NK-92 treated with Interleukin-12 subunit alpha and Interleukin-12 subunit beta, amount 100 ng/mL, for 24 hours (cell line): ENCODE measurements around the gene PAIP1.
"Not testable (repeated sequence)": the region's sequence is repeated elsewhere in the genome, so short reads cannot be mapped to it uniquely, and the experiment has no call there.

Experiments used
- DNase-seq: peaks from one replicate; lab custom pipeline; 2025; lab: John Stamatoyannopoulos, UW

Gene PAIP1

GRCh38 chr5:43515678-43516048 lies 41.2 kb downstream of the PAIP1 start:
- DNase-seq: no peak

- peak; percentile 91 for DNase-seq
Measured at GRCh38 chr5:43514816-43515677, 41.8 kb downstream of the PAIP1 start, which contains the start of gene C5orf34. TSS of gene C5orf34 (minus strand) at chr5:43515148. CDS start at chr5:43509339, 5,809 bp downstream.

DNA sequence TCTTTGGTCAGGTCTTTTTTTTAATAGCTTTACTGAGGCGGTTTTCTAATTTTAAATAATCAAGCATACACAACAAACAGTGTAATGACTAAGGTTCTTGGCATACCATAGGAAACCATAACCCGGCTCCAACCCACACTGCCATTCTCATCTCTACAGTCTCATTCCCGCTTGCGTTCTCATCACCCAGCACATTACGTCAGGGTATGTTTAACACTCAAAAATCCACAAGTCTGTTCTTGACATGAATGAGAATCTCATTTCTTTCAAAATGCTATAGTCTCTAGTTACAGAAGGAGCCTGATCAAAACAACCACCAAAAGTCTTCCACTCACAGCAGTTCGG lies 42.4 kb downstream of the PAIP1 start:
- DNase-seq: peak; percentile 12

DNA sequence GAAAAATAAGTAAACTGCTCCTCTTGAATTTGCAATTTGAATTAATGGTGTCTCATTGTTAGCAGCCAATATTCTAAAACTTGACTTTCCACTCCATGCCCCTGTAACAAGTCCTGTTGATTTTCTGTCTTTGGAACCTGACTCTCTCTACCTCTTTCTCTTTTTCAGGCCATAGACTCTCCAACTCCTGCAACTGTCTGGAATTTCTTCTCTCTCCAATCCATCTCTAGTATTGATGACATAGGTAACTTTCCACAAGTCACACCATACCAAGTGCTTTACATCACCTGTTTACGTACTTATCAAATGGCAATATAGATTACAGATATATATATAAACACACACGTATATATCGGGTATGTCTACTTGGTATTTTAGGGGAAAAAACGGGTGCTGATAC lies 42.9 kb downstream of the PAIP1 start:
- DNase-seq: no peak

DNA sequence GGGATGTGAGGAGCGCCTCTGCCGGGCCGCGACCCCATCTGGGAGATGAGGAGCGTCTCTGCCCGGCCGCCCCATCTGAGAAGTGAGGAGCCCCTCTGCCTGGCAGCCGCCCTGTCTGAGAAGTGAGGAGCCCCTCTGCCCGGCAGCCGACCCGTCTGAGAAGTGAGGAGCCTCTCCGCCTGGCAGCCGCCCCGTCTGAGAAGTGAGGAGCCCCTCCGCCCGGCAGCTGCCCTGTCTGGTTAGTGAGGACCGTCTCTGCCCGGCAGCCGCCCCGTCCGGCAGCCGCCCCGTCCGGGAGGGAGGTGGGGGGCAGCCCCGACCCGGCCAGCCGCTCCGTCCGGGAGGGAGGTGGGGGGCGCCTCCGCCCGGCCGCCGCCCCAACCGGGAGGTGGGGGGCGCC lies 45.8 kb downstream of the PAIP1 start:
- DNase-seq: not testable (repeated sequence)

GRCh38 chr5:43498581-43498980 lies 58.3 kb downstream of the PAIP1 start:
- DNase-seq: no peak

DNA sequence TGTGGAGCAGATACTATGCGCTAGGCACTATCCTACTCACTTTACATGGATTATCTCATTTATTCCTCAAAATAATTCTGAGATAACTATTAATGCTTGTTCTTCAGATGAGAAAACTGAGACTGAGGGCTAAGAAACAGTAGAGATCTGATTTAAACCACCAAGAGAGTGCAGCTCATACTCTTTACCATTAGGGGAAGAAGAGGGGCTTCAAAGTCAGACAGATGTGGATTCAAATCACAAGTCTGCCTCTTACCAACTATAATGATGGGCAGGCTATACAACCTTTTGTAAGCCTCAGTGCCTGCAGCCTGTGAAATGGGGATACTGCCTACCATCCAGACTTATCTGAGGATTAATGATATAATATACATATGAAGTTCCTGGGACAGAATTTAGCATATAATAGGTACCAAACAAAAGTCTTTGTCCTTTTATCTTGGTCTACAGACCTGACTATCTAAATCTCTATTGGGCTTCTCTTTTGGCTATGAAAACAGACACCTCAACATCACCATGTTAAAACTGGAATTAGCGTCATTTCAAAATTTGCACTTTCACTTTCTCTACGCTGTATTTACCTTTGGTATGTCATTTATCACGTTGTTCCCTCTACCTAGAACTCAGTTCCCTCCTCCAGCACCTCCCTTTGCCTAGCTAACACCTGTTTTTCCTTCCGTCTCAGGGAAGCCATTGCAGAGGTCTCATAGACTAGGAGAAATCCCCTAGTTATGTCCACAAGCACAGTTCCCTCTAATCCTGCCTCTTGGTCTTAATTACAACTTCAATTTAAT lies 59.4 kb downstream of the PAIP1 start:
- no peak for DNase-seq

- no peak for DNase-seq
Measured at GRCh38 chr5:43491326-43491725, 65.6 kb downstream of the PAIP1 start.

DNA sequence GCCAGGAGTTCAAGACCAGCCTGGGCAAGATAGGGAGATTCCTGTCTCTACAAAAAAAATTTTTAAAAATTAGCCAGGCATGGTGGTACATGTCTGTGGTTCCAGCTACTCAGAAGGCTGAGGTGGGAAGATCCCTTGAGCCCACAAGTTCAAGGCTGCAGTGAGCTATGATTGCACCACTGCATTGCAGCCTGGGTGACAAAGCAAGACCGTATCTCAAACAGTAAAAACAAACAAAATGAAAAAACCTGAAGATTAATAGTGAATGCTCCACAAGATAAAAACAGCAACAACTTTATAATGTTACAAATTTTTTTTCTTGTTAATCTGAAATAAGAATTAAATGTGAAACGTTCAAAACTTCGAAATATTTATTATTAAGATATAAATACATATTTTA lies 70.5 kb downstream of the PAIP1 start:
- DNase-seq: no peak

DNA sequence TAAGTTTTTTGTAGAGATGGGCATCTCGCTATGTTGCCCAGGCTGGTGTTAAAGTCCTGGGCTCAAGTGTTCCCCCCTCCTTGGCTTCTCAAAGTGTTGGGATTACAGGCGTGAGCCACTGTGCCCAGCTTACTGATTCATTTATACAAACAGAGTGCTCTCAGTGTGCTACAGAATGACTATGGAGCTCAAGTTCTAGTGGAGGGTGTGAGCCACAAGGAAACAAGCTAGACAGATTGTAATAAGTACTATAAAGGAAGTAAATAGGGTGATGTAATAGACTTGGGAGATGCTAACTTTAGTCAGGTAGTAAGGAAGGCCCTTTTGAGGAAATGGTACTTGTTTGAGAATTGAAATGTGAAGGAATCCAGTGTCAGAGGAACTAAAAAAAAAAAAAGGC lies 71.5 kb downstream of the PAIP1 start:
- no peak for DNase-seq

DNA sequence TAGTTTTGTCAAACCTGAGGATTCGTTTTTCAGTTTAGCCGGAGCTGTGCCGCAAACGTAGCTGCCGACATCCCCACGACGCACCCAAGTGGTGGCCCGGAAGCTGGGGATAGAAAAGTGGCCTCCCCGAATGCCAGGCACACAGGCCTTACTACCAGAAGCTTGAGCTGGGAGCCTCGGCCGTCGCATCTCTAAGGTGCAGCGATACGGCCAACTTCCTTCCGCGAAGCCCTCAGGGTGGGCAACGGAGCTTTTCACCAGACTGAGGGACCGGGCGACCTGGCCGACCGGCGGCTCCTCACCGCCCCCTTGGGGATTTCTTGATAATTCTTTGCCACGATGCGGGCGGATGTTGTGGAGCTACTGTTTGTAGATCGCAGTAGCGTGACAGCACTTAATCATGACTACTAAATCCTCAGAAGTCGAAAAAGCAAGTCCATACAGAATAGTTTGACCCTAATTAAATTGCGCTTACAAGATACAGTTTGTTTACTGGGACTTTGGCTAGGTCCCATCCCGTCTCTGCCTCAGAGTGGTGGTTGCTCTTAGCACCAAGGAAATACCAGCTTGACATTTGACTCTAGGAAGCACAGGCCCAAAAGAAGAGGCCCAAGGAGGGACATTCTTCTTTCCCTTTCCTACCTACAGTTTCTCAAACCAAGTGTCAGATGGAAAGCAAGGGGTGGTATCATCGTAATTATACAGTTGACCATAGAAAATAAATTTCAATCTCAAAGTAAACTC lies 72.6 kb downstream of the PAIP1 start:
- peak; percentile 81 for DNase-seq

DNA sequence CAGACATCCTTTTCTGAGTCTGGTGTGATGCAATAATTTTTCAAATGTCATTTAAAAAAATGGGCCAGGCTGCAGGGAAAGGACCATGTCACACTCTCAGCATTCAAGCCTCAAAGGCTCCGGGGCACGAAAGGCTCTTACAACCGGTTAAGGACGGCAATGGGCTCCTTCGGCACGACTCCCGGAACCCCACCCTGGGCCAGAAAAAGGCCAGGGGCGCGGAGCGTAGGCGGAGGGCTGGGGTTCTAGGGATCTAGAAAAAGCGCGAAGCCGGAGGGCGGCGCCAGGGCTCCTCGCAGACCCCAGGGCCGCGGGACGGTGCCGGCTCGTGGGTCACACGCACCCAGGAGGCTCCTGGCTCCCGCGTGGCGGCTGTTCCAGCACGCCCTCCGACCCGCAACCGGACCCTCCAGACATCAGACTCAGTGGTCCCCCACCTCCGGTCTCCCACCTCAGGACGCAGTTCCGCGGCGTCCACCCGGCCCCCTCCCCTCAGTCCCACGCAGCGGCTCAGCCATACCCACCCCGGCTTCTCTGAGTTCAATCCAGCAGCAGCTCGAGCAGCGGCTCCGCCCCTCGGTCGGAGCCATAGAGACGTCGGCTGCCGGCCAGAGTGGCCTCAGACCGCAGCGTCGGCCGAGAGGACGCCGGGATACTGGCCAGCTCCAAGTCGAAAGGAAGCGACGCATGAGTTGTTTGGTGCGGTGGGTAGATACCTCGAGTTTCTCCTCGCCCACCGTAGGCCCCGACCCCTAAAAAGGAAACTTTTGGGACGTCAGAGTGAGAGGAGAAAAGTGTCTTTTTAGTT lies 73.4 kb downstream of the PAIP1 start, which contains the start of gene TMEM267:
TSS of gene TMEM267 (minus strand) at position 568 of the 808 bp plus-strand sequence. CDS start 29,896 bp downstream, outside the sequence.
- peak; percentile 88 for DNase-seq

- DNase-seq: no peak
Measured at GRCh38 chr5:43482490-43483297, 74.2 kb downstream of the PAIP1 start.
